ENCODE data around the gene HMCN2.
"Not testable (repeated sequence)": the region's sequence is repeated elsewhere in the genome, so short reads cannot be mapped to it uniquely, and the experiment has no call there.

HMCN2 gene

DNA sequence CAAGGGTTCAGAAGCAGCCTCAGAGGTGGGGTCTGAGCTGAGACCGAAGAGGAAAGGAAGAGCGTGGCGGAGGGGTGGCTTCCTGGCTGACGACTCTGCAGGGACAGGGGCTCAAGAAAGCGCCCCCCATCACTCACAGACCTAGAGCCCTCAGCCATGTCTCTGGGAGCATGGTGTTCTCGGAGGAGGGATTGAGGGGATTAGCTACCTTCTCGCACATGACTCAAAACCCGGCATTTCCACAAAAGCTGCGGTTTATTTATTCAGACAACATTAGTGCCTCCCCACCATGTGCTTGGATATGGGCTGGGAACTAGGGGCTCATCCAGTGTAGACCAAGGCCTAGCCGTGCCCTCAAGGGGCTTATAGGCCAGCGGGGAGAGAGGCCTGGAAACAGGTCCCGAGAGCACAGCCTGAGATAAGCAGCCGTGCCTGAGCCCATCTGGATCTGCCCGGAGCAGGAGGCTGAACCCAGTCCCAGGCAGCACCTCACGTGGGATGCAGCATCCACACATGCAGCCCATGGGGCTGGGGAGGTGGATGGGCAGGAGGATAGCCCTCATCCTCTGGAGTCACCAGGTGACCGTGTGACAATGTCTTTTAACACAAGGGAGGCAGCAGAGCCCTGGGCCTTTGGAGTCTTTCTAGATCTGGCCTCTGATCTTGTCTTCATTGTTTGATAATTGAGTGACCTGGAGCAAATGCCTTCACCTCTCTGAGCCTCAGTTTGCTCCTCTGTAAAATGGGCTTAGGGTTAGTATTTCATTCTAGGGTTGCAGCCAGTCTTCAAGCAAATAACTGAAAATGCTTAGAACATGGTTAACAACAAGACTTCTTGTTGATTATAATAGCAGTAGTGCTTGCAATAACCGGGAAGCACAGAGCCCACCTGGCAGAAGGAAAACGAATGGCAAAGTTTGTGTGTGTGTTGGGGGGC is 878 bp upstream of the HMCN2 start:
- no peak for DNase-seq

DNA sequence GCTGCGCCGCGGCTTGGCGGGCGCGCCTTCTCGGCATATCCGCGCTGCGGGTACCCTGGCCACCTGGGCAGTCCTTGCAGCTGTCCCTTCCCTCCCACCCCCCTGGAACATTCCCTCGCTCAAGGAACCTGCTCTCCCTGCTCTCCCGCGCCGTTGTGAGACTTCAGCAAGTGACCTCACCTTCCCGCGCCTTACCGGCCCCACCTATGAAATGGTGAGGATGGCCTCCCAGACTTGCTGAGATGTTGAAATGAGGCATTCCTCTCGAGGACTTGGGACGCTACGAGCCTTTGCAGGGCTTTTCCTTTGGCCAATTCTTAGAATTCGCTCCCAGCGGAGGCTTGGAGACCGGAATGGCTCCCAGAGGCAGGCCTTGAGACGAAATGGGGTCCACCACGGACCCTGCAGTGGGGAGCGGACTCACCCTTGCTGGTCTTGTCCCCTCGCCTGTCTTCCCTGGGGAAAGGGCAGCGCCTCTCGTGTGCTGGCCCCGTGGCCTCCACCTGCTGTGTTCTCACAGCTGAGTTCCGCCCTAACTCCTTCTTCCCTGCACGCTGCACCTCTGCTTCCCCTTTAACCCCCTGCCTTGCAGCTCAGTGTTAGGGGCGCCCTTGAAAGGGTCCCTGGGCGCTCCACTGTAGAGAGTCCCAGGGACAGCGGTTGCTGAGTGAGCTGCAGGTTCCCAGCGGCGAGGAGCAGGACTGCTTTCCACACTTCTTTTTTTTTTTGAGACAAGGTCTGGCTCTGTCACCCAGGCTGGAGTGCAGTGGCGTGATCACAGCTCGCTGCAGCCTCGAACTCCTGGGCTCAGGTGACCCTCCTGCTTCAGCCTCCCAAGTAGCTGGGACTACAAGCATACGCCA is 907 bp downstream of the HMCN2 start:
- DNase-seq, result no peak

DNA sequence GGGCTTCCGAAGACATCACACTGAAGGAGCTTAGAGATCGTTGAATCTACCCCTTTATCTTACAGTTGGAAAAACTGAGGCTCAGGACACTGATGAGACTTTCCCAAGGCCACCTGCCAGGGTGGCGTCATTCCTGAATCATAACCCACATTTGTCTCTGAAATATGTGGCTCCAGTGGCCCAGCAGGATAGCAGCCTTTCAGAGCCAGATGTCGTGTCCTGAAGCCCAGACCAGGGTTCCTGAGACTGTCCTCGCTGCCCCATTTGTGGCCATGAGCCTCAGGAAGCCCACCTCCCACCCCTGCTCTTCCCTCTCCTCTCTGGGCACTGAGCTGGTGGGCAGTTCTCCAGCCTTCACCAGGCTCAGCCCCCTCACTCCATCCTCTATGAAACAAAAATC is 2.4 kb downstream of the HMCN2 start:
- DNase-seq, result no peak

- no peak for DNase-seq
These were observed 3.1 kb downstream of the HMCN2 start for GRCh38 chr9:130268521-130269211.

GRCh38 chr9:130271473-130271872 is 5.9 kb downstream of the HMCN2 start:
- DNase-seq, result no peak

- DNase-seq, result no peak
These were observed 9.6 kb downstream of the HMCN2 start for GRCh38 chr9:130275156-130275555.

DNA sequence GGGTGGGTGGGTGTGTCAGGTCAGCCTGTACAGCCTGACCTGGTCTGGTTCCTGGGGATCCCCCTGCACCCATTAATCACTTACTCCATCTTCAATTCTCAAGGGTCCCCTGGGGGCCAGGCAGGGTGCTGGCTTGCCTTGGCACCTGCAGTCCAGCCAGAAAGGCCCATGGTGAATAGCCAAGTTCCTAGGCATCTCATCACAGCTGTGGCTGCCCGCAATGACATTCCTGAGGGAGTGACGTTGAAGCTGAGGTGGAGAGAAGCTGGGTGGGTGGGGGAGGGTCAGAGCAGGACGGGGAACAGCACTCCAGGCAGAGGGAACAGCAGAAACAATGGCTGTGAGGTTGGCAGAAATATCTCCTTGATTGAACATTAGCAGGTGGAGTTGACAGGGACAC is 10.6 kb downstream of the HMCN2 start:
- no peak for DNase-seq

DNA sequence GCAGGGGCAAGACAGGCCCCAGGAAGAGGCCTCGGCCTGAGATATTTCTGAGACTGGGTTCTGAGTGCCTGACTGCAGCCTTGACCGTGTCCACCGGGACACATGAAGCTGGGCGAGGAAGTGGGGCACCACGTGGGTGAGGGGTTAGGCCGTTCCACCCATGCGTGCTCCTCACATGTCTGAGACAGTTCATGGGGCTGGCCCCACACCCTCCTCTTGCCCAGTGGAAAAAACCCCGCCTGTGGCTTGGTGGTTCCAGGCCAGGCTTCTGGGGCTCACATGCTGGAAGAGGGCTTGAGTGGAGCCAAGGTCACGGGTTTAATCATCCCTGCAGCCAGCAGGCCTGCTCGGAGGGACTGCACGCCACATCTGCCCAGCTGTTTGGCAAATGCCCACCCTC is 11.4 kb downstream of the HMCN2 start:
- no peak for DNase-seq

- not testable (repeated sequence) for DNase-seq
These were observed 12.0 kb downstream of the HMCN2 start for GRCh38 chr9:130277525-130277924.

GRCh38 chr9:130283539-130284248 is 18.1 kb downstream of the HMCN2 start:
- no peak for DNase-seq

- no peak for DNase-seq
These were observed 18.7 kb downstream of the HMCN2 start for GRCh38 chr9:130284249-130284625.

- no peak for DNase-seq
These were observed 19.1 kb downstream of the HMCN2 start for GRCh38 chr9:130284690-130285089.

- no peak for DNase-seq
These were observed 19.7 kb downstream of the HMCN2 start for GRCh38 chr9:130285271-130285670.

DNA sequence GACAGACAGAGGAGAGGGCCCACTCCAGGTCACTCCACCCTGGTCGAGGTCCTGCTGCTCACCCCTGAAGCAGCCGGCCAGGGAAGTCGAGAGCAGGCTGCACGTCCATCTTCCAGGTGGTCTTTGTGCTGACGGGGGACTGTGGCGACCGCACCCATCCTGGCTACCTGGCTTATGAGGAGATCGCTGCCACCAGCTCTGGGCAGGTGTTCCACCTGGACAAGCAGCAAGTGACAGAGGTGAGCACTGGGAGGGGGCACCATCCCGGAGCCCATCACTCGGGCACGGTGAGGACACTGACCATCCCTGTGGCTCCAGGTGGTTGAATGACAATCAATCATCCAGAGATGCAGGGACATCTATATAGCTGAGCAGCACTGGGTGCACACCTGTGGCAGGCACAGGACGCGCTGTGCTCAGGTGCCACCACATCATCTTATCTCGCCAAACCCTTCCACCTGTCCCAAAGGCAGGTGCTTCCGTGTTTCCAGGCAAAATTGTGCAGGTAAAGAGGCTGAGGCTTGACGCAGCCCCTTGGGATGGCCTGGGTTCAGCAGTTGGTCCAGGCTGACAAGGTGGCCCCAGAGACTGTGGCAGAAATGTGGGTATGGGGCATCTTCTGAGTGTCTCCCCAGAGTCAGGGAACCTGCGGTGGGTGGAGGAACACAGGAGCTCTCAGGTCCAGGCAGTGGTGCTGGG is 20.7 kb downstream of the HMCN2 start:
- DNase-seq, result no peak

DNA sequence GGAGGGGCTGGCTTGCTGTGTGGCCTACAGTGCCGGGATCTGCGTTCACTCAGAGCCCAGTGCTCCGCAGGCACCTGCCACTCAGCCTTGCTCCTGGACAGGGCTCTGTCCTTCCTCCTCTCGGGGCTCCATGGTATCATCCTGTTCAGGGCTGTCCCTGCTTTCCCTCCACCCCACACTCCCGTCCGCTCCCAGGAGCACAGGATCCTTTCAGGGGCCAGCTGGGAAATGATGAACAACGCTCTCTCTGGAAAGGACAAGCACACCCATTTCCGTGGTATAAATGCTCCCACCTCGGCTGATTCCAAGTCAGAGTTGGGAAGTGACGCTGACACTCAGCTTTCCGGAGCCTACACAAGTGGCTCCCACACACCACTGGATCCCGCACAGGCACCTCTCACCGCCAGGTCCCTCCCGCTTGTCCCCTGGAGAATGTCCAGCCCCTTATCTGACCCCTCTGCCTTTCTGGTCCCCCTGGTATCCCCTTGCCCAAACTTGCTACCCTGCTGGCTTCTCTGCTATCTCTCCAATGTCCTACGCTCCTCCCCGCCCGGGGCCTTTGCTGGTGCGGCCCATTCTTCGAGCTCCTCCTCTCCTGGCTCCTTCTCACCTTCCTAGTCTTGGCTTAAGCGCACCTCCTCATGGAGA is 21.3 kb downstream of the HMCN2 start:
- DNase-seq, result no peak

- DNase-seq, result no peak
These were observed 22.2 kb downstream of the HMCN2 start for GRCh38 chr9:130287736-130288135.

- DNase-seq, result no peak
These were observed 22.8 kb downstream of the HMCN2 start for GRCh38 chr9:130288393-130288792.

DNA sequence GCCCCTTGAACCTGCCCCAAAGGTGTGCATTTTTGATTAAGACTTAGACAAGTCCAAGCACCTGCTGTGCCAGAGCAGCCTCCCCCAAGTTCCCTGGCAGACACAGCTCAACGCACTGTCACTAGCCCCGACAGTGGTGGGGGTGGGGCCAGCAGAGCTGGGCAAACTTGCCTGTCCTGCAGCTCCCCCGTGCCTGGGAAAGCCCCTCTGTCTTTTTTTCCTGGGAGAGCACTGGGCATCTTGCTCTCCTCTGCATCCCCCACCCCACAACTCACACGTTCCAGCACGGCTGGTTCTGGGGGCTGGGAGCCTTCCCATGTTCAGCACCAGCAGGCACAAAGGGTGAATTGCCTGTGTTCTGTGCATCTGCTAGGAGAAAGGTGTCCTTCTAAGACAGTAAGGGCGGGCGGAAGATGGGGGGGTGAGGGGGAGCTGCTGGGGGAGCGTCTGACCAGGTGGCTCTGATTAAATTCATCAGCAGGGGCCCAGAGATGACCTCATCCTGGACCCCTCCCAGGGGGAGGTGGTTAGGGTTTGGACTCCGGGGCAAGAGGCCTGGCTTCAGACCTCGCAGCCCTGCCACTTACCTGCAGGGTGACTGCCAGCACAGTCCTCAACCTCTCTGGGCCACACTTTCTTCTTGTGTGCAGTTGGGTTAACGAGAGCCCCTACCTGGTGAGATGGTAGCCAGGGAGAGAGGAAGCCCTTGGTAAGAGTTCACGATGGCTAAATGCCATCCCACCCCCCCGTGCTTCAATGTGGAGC is 23.5 kb downstream of the HMCN2 start:
- DNase-seq, result no peak

GRCh38 chr9:130289711-130290241 is 24.2 kb downstream of the HMCN2 start:
- no peak for DNase-seq
